Astrocyte (in vitro differentiated cells and primary cell): ENCODE measurements around the gene KCNAB1.

Source experiments
- EZH2 ChIP-seq: IDR thresholded peaks from 2 replicates; pipeline ENCODE4 v1.6.1; 2012; ENCODE audit warnings: mild to moderate bottlenecking, low read length, inconsistent platforms; ENCODE audit not compliant: insufficient read depth
- TF ChIP-seq, protein P1 (sequence below): IDR thresholded peaks from 2 replicates; pipeline ENCODE4 v1.5.1; 2011; ENCODE audit warnings: low read depth, mild to moderate bottlenecking, inconsistent platforms, low read length, moderate library complexity; ENCODE audit not compliant: insufficient read depth

DNA sequence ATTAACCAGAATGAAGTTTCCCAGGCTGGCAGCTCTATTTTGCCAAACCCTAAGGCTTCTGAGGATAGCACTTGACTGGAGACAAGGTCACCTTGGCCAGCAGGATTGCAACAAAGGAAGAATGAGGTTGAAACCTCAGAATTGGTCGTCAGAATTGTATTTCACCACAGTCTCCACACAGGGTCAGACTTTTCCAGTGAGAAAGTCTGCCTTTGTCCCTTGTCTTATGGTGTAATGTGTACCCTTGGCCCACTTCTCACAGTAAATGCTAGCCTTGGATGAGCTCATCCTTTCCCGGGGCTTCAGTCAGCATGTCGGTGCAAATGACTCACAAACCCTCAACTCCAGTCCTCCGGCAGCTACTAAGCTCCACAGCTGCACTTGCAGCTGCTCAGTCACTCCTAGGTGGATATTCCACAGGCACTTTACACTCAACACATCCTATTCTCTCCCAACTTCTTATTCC lies 414.8 kb downstream of the KCNAB1 start:
- TF ChIP-seq, protein P1, sequence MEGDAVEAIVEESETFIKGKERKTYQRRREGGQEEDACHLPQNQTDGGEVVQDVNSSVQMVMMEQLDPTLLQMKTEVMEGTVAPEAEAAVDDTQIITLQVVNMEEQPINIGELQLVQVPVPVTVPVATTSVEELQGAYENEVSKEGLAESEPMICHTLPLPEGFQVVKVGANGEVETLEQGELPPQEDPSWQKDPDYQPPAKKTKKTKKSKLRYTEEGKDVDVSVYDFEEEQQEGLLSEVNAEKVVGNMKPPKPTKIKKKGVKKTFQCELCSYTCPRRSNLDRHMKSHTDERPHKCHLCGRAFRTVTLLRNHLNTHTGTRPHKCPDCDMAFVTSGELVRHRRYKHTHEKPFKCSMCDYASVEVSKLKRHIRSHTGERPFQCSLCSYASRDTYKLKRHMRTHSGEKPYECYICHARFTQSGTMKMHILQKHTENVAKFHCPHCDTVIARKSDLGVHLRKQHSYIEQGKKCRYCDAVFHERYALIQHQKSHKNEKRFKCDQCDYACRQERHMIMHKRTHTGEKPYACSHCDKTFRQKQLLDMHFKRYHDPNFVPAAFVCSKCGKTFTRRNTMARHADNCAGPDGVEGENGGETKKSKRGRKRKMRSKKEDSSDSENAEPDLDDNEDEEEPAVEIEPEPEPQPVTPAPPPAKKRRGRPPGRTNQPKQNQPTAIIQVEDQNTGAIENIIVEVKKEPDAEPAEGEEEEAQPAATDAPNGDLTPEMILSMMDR, result no peak
- no peak for TF ChIP-seq EZH2
